Bronchial epithelial cell (primary cell): ENCODE measurements around the gene KAZN. TPM values are rescaled to one million over a fixed set of nuclear protein-coding genes. Genes with fewer than 3 reads are reported as not detected.

Experiments
- DNase-seq: peaks from one replicate; pipeline ENCODE4 v3.0.0-alpha.2; 2010; ENCODE audit warnings: low read depth
- FAIRE-seq: peaks from 2 replicates; lab custom pipeline; 2011; peaks lifted over from hg19 to GRCh38; lab: Jason Lieb, UNC
- H3K27me3 ChIP-seq: 2 replicates; pipeline ENCODE4 v1.5.1; 2011; ENCODE audit warnings: low read length; ENCODE audit not compliant: control insufficient read depth, insufficient read depth
- H3K36me3 ChIP-seq: 2 replicates; pipeline ENCODE4 v1.5.1; 2011; ENCODE audit warnings: low read length; ENCODE audit not compliant: control insufficient read depth, insufficient read depth
- H3K4me3 ChIP-seq: 2 replicates; pipeline ENCODE4 v1.5.1; 2011; ENCODE audit warnings: mild to moderate bottlenecking, low read depth, low read length, control low read depth
- total RNA-seq: library from RNA; depleted of rRNA; stranded (reverse); fragments of >200 nt; gene quantifications from 2 replicates; pipeline ENCODE4 v1.2.1, GENCODE V29; 2014
- TF ChIP-seq, protein P1 (sequence below): IDR thresholded peaks from 2 replicates; pipeline ENCODE4 v1.5.1; 2011; ENCODE audit warnings: mild to moderate bottlenecking, moderate library complexity, low read length, control low read depth, inconsistent platforms; ENCODE audit not compliant: insufficient read depth, severe bottlenecking

The KAZN gene
- total RNA-seq, 1 donor from 2014 or later = 4.7 TPM

- Histone ChIP-seq H3K27me3 (peaks cover 3% of the 10 kb centered on the region), H3K4me3 (no peak overlapping the region), H3K36me3 (no peaks in the 10 kb centered on the region)
- FAIRE-seq (no peak), DNase-seq (no peak)
- TF ChIP-seq, protein P1, sequence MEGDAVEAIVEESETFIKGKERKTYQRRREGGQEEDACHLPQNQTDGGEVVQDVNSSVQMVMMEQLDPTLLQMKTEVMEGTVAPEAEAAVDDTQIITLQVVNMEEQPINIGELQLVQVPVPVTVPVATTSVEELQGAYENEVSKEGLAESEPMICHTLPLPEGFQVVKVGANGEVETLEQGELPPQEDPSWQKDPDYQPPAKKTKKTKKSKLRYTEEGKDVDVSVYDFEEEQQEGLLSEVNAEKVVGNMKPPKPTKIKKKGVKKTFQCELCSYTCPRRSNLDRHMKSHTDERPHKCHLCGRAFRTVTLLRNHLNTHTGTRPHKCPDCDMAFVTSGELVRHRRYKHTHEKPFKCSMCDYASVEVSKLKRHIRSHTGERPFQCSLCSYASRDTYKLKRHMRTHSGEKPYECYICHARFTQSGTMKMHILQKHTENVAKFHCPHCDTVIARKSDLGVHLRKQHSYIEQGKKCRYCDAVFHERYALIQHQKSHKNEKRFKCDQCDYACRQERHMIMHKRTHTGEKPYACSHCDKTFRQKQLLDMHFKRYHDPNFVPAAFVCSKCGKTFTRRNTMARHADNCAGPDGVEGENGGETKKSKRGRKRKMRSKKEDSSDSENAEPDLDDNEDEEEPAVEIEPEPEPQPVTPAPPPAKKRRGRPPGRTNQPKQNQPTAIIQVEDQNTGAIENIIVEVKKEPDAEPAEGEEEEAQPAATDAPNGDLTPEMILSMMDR = no peak
Observed at GRCh38 chr1:14739082-14739832, 140.8 kb downstream of the KAZN start.

GRCh38 chr1:14740016-14740415 is 141.5 kb downstream of the KAZN start:
- no peak overlapping the region for H3K4me3 ChIP-seq
- FAIRE-seq (no peak), DNase-seq (no peak)
- H3K36me3 ChIP-seq = no peaks in the 10 kb centered on the region
- TF ChIP-seq, protein P1 = no peak
- H3K27me3 ChIP-seq = peaks cover 3% of the 10 kb centered on the region

- DNase-seq = no peak
- Histone ChIP-seq H3K27me3 (peaks cover 3% of the 10 kb centered on the region), H3K4me3 (no peak overlapping the region), H3K36me3 (no peaks in the 10 kb centered on the region)
- TF ChIP-seq, protein P1 = no peak
- FAIRE-seq = no peak
Observed at GRCh38 chr1:14741082-14741481, 142.6 kb downstream of the KAZN start.

DNA sequence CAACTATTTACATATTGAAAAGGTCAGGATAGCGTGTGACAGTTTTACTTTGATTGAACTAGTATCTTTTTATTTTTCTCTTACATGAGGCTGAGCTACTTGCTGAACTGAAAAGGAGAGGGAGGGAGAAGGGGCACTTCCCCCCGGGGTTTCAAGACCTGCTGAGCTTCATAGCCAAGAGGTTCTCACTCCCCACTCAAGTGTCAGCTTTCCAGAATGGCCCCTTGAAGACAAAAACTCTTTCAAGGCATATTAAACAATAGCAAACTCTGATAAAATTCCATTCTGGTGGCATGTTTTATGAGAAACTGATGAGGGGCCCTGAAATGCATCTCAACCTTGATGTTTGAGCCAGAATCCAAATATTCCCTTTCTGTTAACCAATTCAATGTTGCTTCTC is 143.0 kb downstream of the KAZN start:
- TF ChIP-seq, protein P1 = no peak
- H3K27me3 ChIP-seq = peaks cover 3% of the 10 kb centered on the region
- no peak for FAIRE-seq
- no peak for DNase-seq
- no peaks in the 10 kb centered on the region for H3K36me3 ChIP-seq
- H3K4me3 ChIP-seq = no peak overlapping the region

- Histone ChIP-seq H3K4me3 (no peak overlapping the region), H3K27me3 (peaks cover 3% of the 10 kb centered on the region), H3K36me3 (no peaks in the 10 kb centered on the region)
- peak; percentile 100 for DNase-seq
- FAIRE-seq = peak; percentile 97
- TF ChIP-seq, protein P1 = no peak
Observed at GRCh38 chr1:14742181-14742980, 143.9 kb downstream of the KAZN start.
